DND-41 (cell line): ENCODE results near the gene RABGAP1L.

Experiments
- ATAC-seq: fragments of 200-7000 bp; cut with Tn5 transposase; 3 replicates; pipeline ENCODE4 v1.9.1; 2021; ENCODE audit warnings: low read depth; ENCODE audit not compliant: insufficient read depth
- DNase-seq: peaks from one replicate; pipeline ENCODE4 v3.0.0-alpha.2; 2020
- H2AFZ ChIP-seq: 2 replicates; pipeline ENCODE4 v1.6.0; 2012; ENCODE audit warnings: low read depth, low read length
- H3K27ac ChIP-seq: 2 replicates; pipeline ENCODE4 v1.5.1; 2012; ENCODE audit warnings: low read length, inconsistent platforms
- H3K27me3 ChIP-seq: fragments of 200-600 bp; sonication (generic); 2 replicates; pipeline ENCODE4 v1.6.0; 2012; ENCODE audit warnings: low read length, mild to moderate bottlenecking, inconsistent platforms; ENCODE audit not compliant: insufficient read depth, poor library complexity
- H3K36me3 ChIP-seq: 2 replicates; pipeline ENCODE4 v1.5.1; 2012; ENCODE audit warnings: low read length, inconsistent platforms; ENCODE audit not compliant: insufficient read depth
- H3K4me1 ChIP-seq: 2 replicates; pipeline ENCODE4 v1.5.1; 2012; ENCODE audit warnings: mild to moderate bottlenecking, low read length; ENCODE audit not compliant: insufficient read depth
- H3K4me2 ChIP-seq: 2 replicates; pipeline ENCODE4 v1.6.0; 2012; ENCODE audit warnings: mild to moderate bottlenecking, moderate library complexity, low read length, inconsistent platforms; ENCODE audit not compliant: insufficient read depth
- H3K4me3 ChIP-seq, 2 experiments: fragments of 200-600 bp in 1 of 2; shearing (Covaris generic) in 1 of 2; 2 replicates each; pipeline ENCODE4 v1.5.1; 2012 to 2016; ENCODE audit warnings: inconsistent platforms in 2 of 2, low read length in 2 of 2, mild to moderate bottlenecking in 2 of 2, low read depth in 1 of 2, moderate library complexity in 1 of 2
- H3K79me2 ChIP-seq: 2 replicates; pipeline ENCODE4 v1.6.0; 2012; ENCODE audit warnings: low read length, inconsistent platforms; ENCODE audit not compliant: insufficient read depth
- H3K9ac ChIP-seq: 2 replicates; pipeline ENCODE4 v1.6.0; 2012; ENCODE audit warnings: low read depth, mild to moderate bottlenecking, inconsistent platforms, low read length, moderate library complexity
- H3K9me3 ChIP-seq: 2 replicates; pipeline ENCODE4 v1.5.1; 2012; ENCODE audit warnings: low read length, moderate library complexity, mild to moderate bottlenecking, inconsistent platforms; ENCODE audit not compliant: insufficient read depth, severe bottlenecking
- H4K20me1 ChIP-seq: 2 replicates; pipeline ENCODE4 v1.6.0; 2012; ENCODE audit warnings: low read length; ENCODE audit not compliant: insufficient read depth
- EZH2 ChIP-seq: IDR thresholded peaks from 3 replicates; pipeline ENCODE4 v1.6.1; 2012; ENCODE audit warnings: borderline replicate concordance, low read depth, mild to moderate bottlenecking, moderate library complexity, low read length, inconsistent platforms; ENCODE audit not compliant: severe bottlenecking
- TF ChIP-seq, protein P1 (sequence below): IDR thresholded peaks from 2 replicates; pipeline ENCODE4 v1.5.1; 2012; ENCODE audit warnings: borderline replicate concordance, low read length, moderate library complexity, mild to moderate bottlenecking; ENCODE audit not compliant: poor library complexity, severe bottlenecking; ENCODE audit errors: extremely low read depth

RABGAP1L gene

DNA sequence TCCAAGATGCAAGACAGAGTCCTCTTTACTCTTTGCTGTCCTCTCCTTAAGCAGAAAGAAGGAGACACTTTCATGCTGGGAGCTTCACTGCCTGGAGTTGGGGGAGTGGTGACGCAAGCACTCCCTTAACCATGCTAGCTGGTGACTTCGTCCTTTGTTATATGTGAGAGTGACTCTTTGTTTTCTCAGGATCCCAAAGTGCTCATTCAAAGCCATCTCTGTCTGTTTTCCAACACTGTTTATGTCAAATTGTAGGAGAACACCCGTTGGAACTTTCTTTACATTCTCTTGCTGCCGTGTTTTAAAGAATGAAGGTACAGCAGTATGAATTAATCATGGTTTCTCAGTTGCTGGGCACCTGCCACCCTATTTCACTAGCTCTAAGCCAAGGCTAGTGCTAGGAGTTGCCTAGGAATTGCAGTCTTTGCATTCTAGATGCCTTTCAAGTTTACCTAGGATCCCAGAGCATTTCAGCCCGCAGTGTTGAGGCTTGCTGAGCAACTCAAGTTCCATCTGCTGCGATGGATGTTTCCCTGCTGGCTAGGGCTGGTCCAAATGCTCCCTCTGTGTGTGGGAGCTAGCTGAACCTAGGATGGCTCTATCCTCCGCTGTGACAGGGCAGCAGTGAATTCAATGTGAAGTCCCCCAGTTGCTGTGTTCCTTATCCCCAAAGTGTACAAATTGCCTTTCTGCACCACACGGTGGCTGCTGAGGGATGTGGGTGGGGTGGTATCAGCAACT, 205.8 kb downstream of the RABGAP1L start:
- no peak overlapping the region for H3K9ac ChIP-seq
- H3K27me3 ChIP-seq: no peaks in the 10 kb centered on the region
- no peaks in the 10 kb centered on the region for H4K20me1 ChIP-seq
- DNase-seq: no peak
- no peak overlapping the region for H2AFZ ChIP-seq
- H3K4me2 ChIP-seq: no peak overlapping the region
- no peaks in the 10 kb centered on the region for H3K36me3 ChIP-seq
- ATAC-seq: no peak
- H3K4me3 ChIP-seq: no peak overlapping the region
- TF ChIP-seq EZH2: no peak
- TF ChIP-seq, protein P1, sequence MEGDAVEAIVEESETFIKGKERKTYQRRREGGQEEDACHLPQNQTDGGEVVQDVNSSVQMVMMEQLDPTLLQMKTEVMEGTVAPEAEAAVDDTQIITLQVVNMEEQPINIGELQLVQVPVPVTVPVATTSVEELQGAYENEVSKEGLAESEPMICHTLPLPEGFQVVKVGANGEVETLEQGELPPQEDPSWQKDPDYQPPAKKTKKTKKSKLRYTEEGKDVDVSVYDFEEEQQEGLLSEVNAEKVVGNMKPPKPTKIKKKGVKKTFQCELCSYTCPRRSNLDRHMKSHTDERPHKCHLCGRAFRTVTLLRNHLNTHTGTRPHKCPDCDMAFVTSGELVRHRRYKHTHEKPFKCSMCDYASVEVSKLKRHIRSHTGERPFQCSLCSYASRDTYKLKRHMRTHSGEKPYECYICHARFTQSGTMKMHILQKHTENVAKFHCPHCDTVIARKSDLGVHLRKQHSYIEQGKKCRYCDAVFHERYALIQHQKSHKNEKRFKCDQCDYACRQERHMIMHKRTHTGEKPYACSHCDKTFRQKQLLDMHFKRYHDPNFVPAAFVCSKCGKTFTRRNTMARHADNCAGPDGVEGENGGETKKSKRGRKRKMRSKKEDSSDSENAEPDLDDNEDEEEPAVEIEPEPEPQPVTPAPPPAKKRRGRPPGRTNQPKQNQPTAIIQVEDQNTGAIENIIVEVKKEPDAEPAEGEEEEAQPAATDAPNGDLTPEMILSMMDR: no peak
- H3K27ac ChIP-seq: no peak overlapping the region
- no peaks in the 10 kb centered on the region for H3K79me2 ChIP-seq
- no peaks in the 10 kb centered on the region for H3K4me1 ChIP-seq
- no peaks in the 10 kb centered on the region for H3K9me3 ChIP-seq

- Histone ChIP-seq H4K20me1 (no peaks in the 10 kb centered on the region), H2AFZ (no peak overlapping the region), H3K4me1 (no peaks in the 10 kb centered on the region), H3K9ac (no peak overlapping the region), H3K27me3 (no peaks in the 10 kb centered on the region), H3K27ac (no peak overlapping the region), H3K9me3 (no peaks in the 10 kb centered on the region), H3K4me3 (no peak overlapping the region), H3K36me3 (no peaks in the 10 kb centered on the region), H3K4me2 (no peak overlapping the region), H3K79me2 (no peaks in the 10 kb centered on the region)
- ATAC-seq: no peak
- no peak for DNase-seq
- TF ChIP-seq, protein P1: no peak
- TF ChIP-seq EZH2: no peak
These were observed 207.6 kb downstream of the RABGAP1L start for GRCh38 chr1:174366946-174367345.

DNA sequence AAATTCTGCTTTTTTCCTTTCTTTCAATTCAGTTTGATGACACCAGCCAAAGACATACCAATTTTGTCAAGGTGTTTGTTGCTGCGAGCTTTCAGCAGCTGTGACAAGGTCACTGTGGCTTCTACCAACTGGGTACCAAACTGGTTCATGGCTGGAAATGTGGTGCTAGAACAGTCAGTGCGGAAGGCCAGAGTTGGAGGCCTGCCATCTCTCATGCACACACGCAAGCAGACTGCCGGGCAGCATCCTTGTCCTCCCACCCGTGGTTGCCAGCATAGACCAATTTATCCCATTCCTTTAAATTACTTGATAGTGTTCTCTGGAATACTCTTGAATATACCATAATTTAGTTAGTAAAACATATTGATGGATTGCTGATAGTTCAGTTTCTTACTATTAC, 208.6 kb downstream of the RABGAP1L start:
- Histone ChIP-seq H4K20me1 (no peaks in the 10 kb centered on the region), H3K27me3 (no peaks in the 10 kb centered on the region), H3K4me2 (no peak overlapping the region), H2AFZ (no peak overlapping the region), H3K9me3 (no peaks in the 10 kb centered on the region), H3K27ac (no peak overlapping the region), H3K4me3 (no peak overlapping the region), H3K36me3 (no peaks in the 10 kb centered on the region), H3K4me1 (no peaks in the 10 kb centered on the region), H3K9ac (no peak overlapping the region), H3K79me2 (no peaks in the 10 kb centered on the region)
- TF ChIP-seq, protein P1: no peak
- no peak for TF ChIP-seq EZH2
- ATAC-seq (no peak), DNase-seq (no peak)

- H3K9ac ChIP-seq: no peak overlapping the region
- H3K27ac ChIP-seq: no peak overlapping the region
- ATAC-seq (no peak), DNase-seq (no peak)
- H3K27me3 ChIP-seq: no peaks in the 10 kb centered on the region
- no peaks in the 10 kb centered on the region for H3K79me2 ChIP-seq
- H3K9me3 ChIP-seq: no peaks in the 10 kb centered on the region
- no peaks in the 10 kb centered on the region for H3K36me3 ChIP-seq
- H2AFZ ChIP-seq: no peak overlapping the region
- H3K4me2 ChIP-seq: no peak overlapping the region
- H4K20me1 ChIP-seq: no peaks in the 10 kb centered on the region
- no peak for TF ChIP-seq EZH2
- TF ChIP-seq, protein P1: no peak
- no peak overlapping the region for H3K4me3 ChIP-seq
- no peaks in the 10 kb centered on the region for H3K4me1 ChIP-seq
These were observed 216.7 kb downstream of the RABGAP1L start for GRCh38 chr1:174376030-174376429.
